ENCODE results near the gene LDHAL6A.

LDHAL6A gene

DNA sequence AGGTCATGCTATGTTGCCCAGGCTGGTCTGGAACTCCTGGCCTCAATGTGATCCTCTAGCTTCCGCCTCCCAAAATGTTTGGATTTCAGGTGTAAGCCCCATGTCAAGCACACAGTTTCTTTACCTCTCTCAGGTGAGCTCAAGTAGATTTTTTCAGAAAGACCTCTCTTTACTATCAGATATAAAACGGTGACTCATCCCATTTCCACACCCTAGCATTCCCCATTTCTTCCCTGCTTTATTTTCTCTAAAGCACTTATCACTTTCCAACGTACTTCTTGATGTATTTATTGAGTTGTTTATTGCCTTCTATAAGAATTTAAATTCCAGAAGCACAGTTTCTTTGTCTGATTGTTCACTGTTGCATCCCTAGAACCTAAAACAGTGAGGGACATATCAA is 67.4 kb downstream of the LDHAL6A start:
- CTCF ChIA-PET, result interaction anchor here (0.5 to 0.6 kb wide), 2 partner anchors 268 to 1336 kb away, joined by 4 read pairs; no protein-coding TSS in a partner anchor
- POLR2A ChIA-PET (ENCODE audit: low non-redundant PET), result no interaction called here
- H3K27ac ChIP-seq, result no peak overlapping the region
- TF ChIP-seq, protein P1, sequence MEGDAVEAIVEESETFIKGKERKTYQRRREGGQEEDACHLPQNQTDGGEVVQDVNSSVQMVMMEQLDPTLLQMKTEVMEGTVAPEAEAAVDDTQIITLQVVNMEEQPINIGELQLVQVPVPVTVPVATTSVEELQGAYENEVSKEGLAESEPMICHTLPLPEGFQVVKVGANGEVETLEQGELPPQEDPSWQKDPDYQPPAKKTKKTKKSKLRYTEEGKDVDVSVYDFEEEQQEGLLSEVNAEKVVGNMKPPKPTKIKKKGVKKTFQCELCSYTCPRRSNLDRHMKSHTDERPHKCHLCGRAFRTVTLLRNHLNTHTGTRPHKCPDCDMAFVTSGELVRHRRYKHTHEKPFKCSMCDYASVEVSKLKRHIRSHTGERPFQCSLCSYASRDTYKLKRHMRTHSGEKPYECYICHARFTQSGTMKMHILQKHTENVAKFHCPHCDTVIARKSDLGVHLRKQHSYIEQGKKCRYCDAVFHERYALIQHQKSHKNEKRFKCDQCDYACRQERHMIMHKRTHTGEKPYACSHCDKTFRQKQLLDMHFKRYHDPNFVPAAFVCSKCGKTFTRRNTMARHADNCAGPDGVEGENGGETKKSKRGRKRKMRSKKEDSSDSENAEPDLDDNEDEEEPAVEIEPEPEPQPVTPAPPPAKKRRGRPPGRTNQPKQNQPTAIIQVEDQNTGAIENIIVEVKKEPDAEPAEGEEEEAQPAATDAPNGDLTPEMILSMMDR (conservative IDR thresholded peaks at IDR 0.05; ENCODE audit: low read depth), result no peak
- DNase-seq (ENCODE audit: low spot score), result peak; percentile 30

DNA sequence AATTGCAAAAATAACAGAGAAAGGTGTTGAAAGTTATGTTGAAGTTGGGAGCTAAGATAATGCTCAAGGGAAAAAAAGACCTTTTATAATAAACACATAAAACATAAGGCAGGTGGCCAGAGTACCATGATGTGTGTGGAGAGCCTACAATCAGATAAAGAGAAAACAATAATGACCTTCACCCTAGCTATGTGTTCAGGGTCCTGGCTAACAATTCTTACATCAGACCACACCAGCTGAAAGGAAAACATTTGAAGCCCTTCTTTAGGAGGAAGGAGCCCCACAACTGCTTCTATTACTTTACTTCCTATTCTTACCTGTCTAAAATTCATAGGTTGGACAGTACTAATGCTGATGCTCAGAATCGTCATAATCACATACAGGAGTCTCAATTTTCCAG is 68.6 kb downstream of the LDHAL6A start:
- CTCF ChIA-PET, result no interaction called here
- TF ChIP-seq, protein P1 (conservative IDR thresholded peaks at IDR 0.05; ENCODE audit: low read depth), result no peak
- no peak overlapping the region for H3K27ac ChIP-seq
- POLR2A ChIA-PET (ENCODE audit: low non-redundant PET), result no interaction called here
- no peak for DNase-seq (ENCODE audit: low spot score)

DNA sequence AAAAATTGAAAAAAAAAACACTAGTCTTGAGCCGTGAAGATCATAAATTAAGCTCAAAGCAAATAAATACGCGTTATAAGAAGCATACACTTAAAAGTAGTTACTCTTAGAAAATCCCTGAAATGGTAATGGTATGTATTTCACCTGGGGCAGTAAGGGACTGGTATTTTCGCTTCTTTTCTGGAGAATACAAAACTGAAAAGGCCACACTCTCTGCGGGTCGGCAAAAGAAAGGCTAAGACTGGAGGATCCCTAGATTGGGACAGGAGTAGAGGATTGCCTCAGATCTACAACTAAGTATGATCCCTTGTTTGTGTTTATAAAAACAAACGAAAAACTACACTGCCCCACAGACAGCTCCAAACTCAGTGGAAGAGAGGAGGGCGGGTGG is 70.5 kb downstream of the LDHAL6A start:
- ChIA-PET POLR2A (ENCODE audit: low non-redundant PET) (interaction anchor here (0.5 to 0.6 kb wide), 2 partner anchors 22 to 119 kb away, joined by 3 to 5 read pairs; no protein-coding TSS in a partner anchor), CTCF (interaction anchor here (0.6 kb wide), 1 partner anchor 69 kb away, joined by 4 read pairs; no protein-coding TSS in a partner anchor)
- DNase-seq (ENCODE audit: low spot score), result no peak
- H3K27ac ChIP-seq, result peak overlapping the region; percentile 88
- TF ChIP-seq, protein P1 (conservative IDR thresholded peaks at IDR 0.05; ENCODE audit: low read depth), result no peak

DNA sequence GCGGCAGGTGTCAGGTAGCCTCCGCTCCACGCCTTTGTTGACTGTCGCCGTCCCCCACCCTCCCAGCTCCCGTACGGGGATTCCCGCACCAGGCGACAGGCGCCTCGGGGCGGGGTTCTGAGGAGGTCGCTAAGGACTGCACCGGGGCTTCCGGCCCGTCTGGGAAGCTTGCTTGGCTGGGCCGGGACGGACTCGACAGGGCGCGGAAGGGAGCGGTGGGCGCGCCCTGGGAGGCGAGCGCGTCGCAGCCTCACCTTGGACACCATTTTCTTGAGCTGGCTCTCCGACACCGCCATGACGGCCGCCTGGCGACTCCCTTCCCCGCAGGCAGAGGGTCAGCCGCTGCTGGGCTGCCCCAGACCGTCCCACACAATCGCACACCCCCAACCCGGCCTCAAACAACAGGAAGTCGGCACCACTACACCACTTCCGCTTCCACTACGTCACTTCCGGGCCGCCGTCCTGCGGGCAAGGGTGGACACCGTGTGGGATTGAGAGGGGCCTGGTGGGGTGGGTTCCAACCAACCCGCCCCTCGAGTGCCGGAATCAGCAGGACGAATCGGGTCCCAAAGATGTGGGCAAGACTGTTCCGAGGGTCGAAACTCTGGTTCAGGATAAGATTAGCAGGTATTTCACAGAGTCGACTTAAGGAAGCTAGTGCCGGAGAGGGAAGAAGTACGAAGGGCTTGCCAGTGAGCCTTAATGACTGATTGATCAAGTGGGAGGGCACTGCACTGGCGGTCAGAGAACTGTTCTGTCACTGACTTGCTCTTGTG is 71.1 kb downstream of the LDHAL6A start, which contains the start of gene TSG101:
TSS of gene TSG101 (minus strand) at position 422 of the 776 bp plus-strand sequence. CDS start at position 296, 126 bp downstream.
- TF ChIP-seq, protein P1 (conservative IDR thresholded peaks at IDR 0.05; ENCODE audit: low read depth), result no peak
- peak within 1 kb of the TSS; percentile 88 for H3K27ac ChIP-seq
- POLR2A ChIA-PET (ENCODE audit: low non-redundant PET), result interaction anchor here (0.5 to 0.6 kb wide), 2 partner anchors 23 to 120 kb away, joined by 3 to 5 read pairs; no protein-coding TSS in a partner anchor
- peak; percentile 88 for DNase-seq (ENCODE audit: low spot score)
- CTCF ChIA-PET, result interaction anchor here (0.6 kb wide), 1 partner anchor 69 kb away, joined by 4 read pairs; no protein-coding TSS in a partner anchor

DNA sequence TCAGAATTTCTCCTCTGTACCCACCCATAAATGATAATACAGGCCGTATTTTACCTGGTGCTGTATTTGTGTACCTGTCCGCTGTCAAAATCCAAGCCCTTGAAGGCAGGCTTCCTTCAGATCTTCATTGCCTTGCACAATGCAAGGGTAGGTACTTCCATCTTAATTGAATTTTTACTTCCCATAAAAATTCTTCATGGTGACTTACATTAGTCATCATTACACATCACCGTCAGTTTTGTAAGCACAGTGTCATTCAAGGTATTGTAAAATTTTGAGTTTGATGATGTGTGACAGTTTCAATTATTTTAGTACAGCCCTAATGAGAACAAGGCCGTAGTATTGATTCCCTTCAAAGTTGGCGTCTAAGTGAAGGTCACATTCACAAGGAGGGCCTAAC is 71.9 kb downstream of the LDHAL6A start:
- no peak overlapping the region for H3K27ac ChIP-seq
- peak; percentile 65 for DNase-seq (ENCODE audit: low spot score)
- ChIA-PET POLR2A (ENCODE audit: low non-redundant PET) (no interaction called here), CTCF (interaction anchor here (0.7 kb wide), 1 partner anchor 185 kb away, joined by 5 read pairs; no protein-coding TSS in a partner anchor)
- TF ChIP-seq, protein P1 (conservative IDR thresholded peaks at IDR 0.05; ENCODE audit: low read depth), result no peak
